DOHH2 (cell line): ENCODE measurements around the gene GCG.

ENCODE experiments used
- CTCF ChIP-seq: fragments of 200-600 bp; sonication (generic); IDR thresholded peaks from one replicate; pipeline ENCODE4 v1.5.1; 2014; ENCODE audit warnings: antibody characterized with exemption, mild to moderate bottlenecking, low read depth, low read length; ENCODE audit not compliant: poor library complexity, severe bottlenecking
- EZH2phosphoT487 ChIP-seq: fragments of 200-600 bp; sonication (generic); IDR thresholded peaks from 2 replicates; pipeline ENCODE4 v1.6.1; 2017; ENCODE audit warnings: borderline replicate concordance, mild to moderate bottlenecking, antibody characterized with exemption, low read length, moderate library complexity, mixed read lengths

GRCh38 chr2:162175714-162176113, 23.7 kb upstream of the GCG start:
- TF ChIP-seq CTCF (no peak), EZH2phosphoT487 (no peak)
